Erythroblast (primary cell): ENCODE data around the gene PNMA6E.

Experiments
- DNase-seq, 2 experiments: peaks; one replicate each; lab custom pipeline; 2025; lab: John Stamatoyannopoulos, UW
- GATA1 ChIP-seq: IDR thresholded peaks from 2 replicates; pipeline ENCODE4 v1.6.1; 2011; ENCODE audit warnings: low read depth, mild to moderate bottlenecking, control low read depth, low read length, moderate library complexity
- POLR2A ChIP-seq: IDR thresholded peaks from 2 replicates; pipeline ENCODE4 v1.6.1; 2011; ENCODE audit warnings: mild to moderate bottlenecking, low read length

Gene PNMA6E

DNA sequence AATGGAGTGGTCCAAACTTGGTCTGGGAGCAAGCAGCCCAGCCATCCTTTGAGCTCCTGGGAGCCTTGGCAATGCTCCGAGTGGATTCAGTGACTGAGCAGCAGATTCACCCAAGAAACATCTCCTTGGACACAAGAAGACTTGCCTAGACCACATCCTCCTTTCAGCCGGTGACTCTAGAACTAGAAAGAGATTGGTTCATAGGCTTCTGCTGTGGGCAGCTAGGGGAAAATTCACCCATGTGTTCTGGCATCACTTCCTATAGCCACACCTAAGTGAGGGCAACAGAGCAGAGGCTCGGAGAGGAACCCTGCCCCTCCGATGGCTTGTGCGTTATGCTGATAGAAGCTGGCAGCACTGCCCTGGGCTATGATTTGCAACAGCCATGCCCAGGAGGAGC lies 51.2 kb downstream of the PNMA6E start:
- no peak for DNase-seq
- TF ChIP-seq GATA1 (no peak), POLR2A (no peak)

DNA sequence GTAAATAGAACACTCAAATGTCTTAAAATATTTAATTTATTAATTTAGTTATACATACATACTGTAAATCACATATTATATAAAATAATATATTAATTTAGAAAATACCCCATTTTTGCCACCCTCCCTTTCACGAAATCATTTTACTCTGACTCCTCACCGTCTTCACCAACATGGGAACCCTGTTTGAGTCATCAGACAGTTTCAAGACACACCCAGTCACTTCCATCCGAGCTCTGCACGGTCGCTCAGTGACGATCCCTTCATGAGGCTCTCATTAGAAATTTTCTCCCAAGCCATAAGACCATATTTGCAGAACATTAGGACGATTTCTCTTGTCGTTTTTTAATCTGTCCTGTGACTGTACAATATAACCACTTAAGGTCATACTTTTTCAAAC lies 52.7 kb downstream of the PNMA6E start:
- no peak for TF ChIP-seq GATA1
- TF ChIP-seq POLR2A = no peak
- DNase-seq = no peak

DNA sequence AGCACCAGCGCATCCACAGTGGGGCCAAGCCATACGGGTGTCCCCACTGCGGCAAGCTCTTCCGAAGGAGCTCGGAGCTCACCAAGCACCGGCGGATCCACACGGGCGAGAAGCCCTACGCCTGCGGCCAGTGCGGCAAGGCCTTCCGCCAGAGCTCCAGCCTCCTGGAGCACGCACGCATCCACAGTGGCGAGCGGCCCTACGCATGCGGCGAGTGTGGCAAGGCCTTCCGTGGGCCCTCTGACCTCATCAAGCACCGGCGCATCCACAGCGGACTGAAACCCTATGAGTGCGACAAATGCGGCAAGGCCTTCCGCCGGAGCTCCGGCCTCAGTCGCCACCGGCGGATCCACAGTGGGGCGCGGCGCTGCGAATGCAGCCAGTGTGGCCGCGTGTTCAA lies 53.6 kb downstream of the PNMA6E start:
- no peak for DNase-seq
- TF ChIP-seq POLR2A (no peak), GATA1 (no peak)
